Stimulated activated CD8-positive, alpha-beta memory T cell treated with anti-CD3 and anti-CD28 coated beads, Interleukin-7, amount 100 ng/mL, for 4 hours (primary cell): ENCODE measurements around the gene SUMO2.
A peak's percentile ranks its signal among the peaks of the same experiment; 100 is the strongest.
"Not testable (repeated sequence)": the region's sequence is repeated elsewhere in the genome, so short reads cannot be mapped to it uniquely, and the experiment has no call there.

ENCODE experiments used
- DNase-seq, 2 donors: peaks; one replicate each; pipeline ENCODE4 v3.0.0-alpha.2; 2020; ENCODE audit warnings: low read depth in 2 of 2

The SUMO2 gene

GRCh38 chr17:75144816-75145512 lies 37.8 kb downstream of the SUMO2 start:
- DNase-seq, result no peak

GRCh38 chr17:75142236-75142971 lies 40.4 kb downstream of the SUMO2 start:
- DNase-seq, result no peak

GRCh38 chr17:75138519-75138918 lies 44.2 kb downstream of the SUMO2 start:
- no peak for DNase-seq

- DNase-seq, result not testable (repeated sequence)
Measured at GRCh38 chr17:75137762-75138161, 45.0 kb downstream of the SUMO2 start.

- no peak for DNase-seq
Measured at GRCh38 chr17:75135946-75136345, 46.8 kb downstream of the SUMO2 start.

GRCh38 chr17:75135452-75135851 lies 47.3 kb downstream of the SUMO2 start:
- DNase-seq, result no peak

- not testable (repeated sequence) for DNase-seq
Measured at GRCh38 chr17:75133607-75134347, 49.0 kb downstream of the SUMO2 start.

GRCh38 chr17:75133001-75133400 lies 49.8 kb downstream of the SUMO2 start:
- no peak for DNase-seq

- DNase-seq, result not testable (repeated sequence)
Measured at GRCh38 chr17:75132018-75133000, 50.5 kb downstream of the SUMO2 start.

GRCh38 chr17:75131278-75132017 lies 51.3 kb downstream of the SUMO2 start, which contains the start of gene NT5C:
TSS of gene NT5C (minus strand) at chr17:75131742. CDS start at chr17:75131707, 35 bp downstream.
- peak in 1 of 2 donors; percentile 68 for DNase-seq

GRCh38 chr17:75130632-75131277 lies 52.0 kb downstream of the SUMO2 start:
- DNase-seq, result peak in 1 of 2 donors; percentile 52

- DNase-seq, result no peak
Measured at GRCh38 chr17:75130059-75130631, 52.6 kb downstream of the SUMO2 start.

- DNase-seq, result no peak
Measured at GRCh38 chr17:75129576-75129975, 53.2 kb downstream of the SUMO2 start.

GRCh38 chr17:75128694-75129505 lies 53.9 kb downstream of the SUMO2 start:
- DNase-seq, result no peak

GRCh38 chr17:75127936-75128335 lies 54.8 kb downstream of the SUMO2 start:
- DNase-seq, result not testable (repeated sequence)

GRCh38 chr17:75126954-75127353 lies 55.8 kb downstream of the SUMO2 start:
- DNase-seq, result no peak

- DNase-seq, result no peak
Measured at GRCh38 chr17:75125984-75126383, 56.8 kb downstream of the SUMO2 start.

GRCh38 chr17:75124819-75125162 lies 58.0 kb downstream of the SUMO2 start:
- no peak for DNase-seq
